ENCODE measurements around the gene ETFBKMT. TPM values are rescaled to one million over a fixed set of nuclear protein-coding genes. Genes with fewer than 3 reads are reported as not detected.

ETFBKMT gene
- total and polyA plus RNA-seq, 2 of the 13 experiments (the other 11 are each of a cell fraction or from before 2014, with no cell fraction given) = 0.62 to 0.93 TPM

DNA sequence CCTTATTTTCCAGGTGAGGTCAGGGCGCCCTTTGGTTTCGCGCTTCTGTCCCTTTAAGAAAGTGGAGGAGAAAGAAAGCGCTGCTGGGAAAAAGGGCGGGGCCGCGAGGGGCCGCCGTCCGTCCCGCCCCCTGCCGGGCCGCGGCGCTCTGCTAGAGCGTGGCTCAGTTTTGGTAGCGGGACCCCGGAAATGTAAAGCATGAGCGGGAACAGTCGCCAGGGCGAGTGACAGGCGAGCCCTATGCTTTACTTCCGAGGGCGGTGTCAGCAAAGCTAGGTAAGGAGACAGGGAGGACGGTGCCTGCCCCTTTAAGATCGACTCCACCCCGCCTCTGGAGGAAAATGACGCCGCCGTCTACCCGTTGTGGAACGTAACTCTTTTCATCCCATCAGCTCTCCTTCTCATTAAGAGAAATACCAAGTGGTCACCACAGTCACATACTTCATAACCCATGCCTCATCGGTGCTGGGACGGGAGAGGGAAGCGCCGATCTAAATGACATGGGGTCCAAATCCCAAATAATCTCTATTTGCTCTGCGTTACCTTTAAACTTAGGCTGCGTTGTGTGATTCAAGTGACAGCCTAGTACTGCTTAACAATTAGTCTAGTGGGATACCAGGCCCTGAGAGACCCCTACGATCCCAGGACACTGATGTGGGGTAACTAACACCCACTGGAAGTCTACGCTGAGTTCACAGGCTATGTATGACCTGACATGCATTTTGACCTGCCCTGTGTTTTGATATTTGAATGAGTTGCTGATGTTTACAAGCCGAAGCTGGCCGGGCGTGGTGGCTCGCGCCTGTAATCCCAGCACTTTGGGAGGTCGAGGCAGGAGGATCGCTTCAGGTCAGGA lies at the start of gene ETFBKMT (continued):
- TF ChIP-seq, protein P1, sequence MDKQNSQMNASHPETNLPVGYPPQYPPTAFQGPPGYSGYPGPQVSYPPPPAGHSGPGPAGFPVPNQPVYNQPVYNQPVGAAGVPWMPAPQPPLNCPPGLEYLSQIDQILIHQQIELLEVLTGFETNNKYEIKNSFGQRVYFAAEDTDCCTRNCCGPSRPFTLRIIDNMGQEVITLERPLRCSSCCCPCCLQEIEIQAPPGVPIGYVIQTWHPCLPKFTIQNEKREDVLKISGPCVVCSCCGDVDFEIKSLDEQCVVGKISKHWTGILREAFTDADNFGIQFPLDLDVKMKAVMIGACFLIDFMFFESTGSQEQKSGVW (CRISPR knock-in tag; IDR thresholded peaks at IDR 0.05; ENCODE audit: borderline replicate concordance) = no peak
- TF ChIP-seq CHD4 (IDR thresholded peaks at IDR 0.05; ENCODE audit: borderline replicate concordance, low read length) = no peak
- no peak; the same call in 1 of the 2 replicates for TF ChIP-seq SALL2 (CRISPR knock-in tag; IDR thresholded peaks at IDR 0.05)
- TF ChIP-seq, protein P2, sequence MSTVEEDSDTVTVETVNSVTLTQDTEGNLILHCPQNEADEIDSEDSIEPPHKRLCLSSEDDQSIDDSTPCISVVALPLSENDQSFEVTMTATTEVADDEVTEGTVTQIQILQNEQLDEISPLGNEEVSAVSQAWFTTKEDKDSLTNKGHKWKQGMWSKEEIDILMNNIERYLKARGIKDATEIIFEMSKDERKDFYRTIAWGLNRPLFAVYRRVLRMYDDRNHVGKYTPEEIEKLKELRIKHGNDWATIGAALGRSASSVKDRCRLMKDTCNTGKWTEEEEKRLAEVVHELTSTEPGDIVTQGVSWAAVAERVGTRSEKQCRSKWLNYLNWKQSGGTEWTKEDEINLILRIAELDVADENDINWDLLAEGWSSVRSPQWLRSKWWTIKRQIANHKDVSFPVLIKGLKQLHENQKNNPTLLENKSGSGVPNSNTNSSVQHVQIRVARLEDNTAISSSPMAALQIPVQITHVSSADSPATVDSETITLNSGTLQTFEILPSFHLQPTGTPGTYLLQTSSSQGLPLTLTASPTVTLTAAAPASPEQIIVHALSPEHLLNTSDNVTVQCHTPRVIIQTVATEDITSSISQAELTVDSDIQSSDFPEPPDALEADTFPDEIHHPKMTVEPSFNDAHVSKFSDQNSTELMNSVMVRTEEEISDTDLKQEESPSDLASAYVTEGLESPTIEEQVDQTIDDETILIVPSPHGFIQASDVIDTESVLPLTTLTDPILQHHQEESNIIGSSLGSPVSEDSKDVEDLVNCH (CRISPR knock-in tag; IDR thresholded peaks at IDR 0.05) = no peak
- no peak for TF ChIP-seq ZNF251 (CRISPR knock-in tag; IDR thresholded peaks at IDR 0.05)
- 0 out of 2 replicates have a peak, but pooled peaks have one; percentile 16 for TF ChIP-seq SMAD3 (CRISPR knock-in tag; IDR thresholded peaks at IDR 0.05)
- no peak for TF ChIP-seq ZFP37 (CRISPR knock-in tag; IDR thresholded peaks at IDR 0.05; ENCODE audit: borderline replicate concordance)
- TF ChIP-seq ZNF777 (CRISPR knock-in tag; IDR thresholded peaks at IDR 0.05) = 0 out of 2 replicates have a peak, but pooled peaks have one; percentile 19
- no peak for TF ChIP-seq ZNF619 (CRISPR knock-in tag; IDR thresholded peaks at IDR 0.05)
- no peak for TF ChIP-seq ZSCAN25 (CRISPR knock-in tag; IDR thresholded peaks at IDR 0.05)
- no peak for TF ChIP-seq WIZ (CRISPR knock-in tag; IDR thresholded peaks at IDR 0.05)
- TF ChIP-seq ZNF24 (IDR thresholded peaks at IDR 0.05) = no peak
- TF ChIP-seq ZNF841 (CRISPR knock-in tag; IDR thresholded peaks at IDR 0.05; ENCODE audit: borderline replicate concordance) = no peak
- no peak for TF ChIP-seq CENPX (CRISPR knock-in tag; IDR thresholded peaks at IDR 0.05)
- TF ChIP-seq GTF3A (CRISPR knock-in tag; conservative IDR thresholded peaks at IDR 0.05) = no peak
- TF ChIP-seq, protein P3, sequence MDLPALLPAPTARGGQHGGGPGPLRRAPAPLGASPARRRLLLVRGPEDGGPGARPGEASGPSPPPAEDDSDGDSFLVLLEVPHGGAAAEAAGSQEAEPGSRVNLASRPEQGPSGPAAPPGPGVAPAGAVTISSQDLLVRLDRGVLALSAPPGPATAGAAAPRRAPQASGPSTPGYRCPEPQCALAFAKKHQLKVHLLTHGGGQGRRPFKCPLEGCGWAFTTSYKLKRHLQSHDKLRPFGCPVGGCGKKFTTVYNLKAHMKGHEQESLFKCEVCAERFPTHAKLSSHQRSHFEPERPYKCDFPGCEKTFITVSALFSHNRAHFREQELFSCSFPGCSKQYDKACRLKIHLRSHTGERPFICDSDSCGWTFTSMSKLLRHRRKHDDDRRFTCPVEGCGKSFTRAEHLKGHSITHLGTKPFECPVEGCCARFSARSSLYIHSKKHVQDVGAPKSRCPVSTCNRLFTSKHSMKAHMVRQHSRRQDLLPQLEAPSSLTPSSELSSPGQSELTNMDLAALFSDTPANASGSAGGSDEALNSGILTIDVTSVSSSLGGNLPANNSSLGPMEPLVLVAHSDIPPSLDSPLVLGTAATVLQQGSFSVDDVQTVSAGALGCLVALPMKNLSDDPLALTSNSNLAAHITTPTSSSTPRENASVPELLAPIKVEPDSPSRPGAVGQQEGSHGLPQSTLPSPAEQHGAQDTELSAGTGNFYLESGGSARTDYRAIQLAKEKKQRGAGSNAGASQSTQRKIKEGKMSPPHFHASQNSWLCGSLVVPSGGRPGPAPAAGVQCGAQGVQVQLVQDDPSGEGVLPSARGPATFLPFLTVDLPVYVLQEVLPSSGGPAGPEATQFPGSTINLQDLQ (CRISPR knock-in tag; IDR thresholded peaks at IDR 0.05) = no peak; the same call in 1 of the 2 replicates
- no peak; the same call in 1 of the 2 replicates for TF ChIP-seq ZNF33A (CRISPR knock-in tag; IDR thresholded peaks at IDR 0.05; ENCODE audit: borderline replicate concordance)
- no peak for TF ChIP-seq ZNF530 (CRISPR knock-in tag; IDR thresholded peaks at IDR 0.05; ENCODE audit: low read depth)
